Stimulated activated CD4-positive, alpha-beta T cell treated with anti-CD3 and anti-CD28 coated beads, Interleukin-12 subunit alpha, Interleukin-12 subunit beta, amount 100 ng/mL, for 24 hours (primary cell): ENCODE results near the gene EFNA5.

Source experiments
- DNase-seq, 2 experiments: peaks; one replicate each; pipeline ENCODE4 v3.0.0-alpha.2; 2020; ENCODE audit warnings: low read depth in 2 of 2

The EFNA5 gene

GRCh38 chr5:107485184-107485583 is 185.6 kb downstream of the EFNA5 start:
- no peak for DNase-seq

GRCh38 chr5:107484281-107484680 is 186.5 kb downstream of the EFNA5 start:
- DNase-seq, result no peak

- no peak for DNase-seq
Observed at GRCh38 chr5:107483231-107484024, 187.3 kb downstream of the EFNA5 start.

GRCh38 chr5:107478068-107478641 is 192.6 kb downstream of the EFNA5 start:
- DNase-seq, result no peak

- DNase-seq, result no peak
Observed at GRCh38 chr5:107477492-107477891, 193.2 kb downstream of the EFNA5 start.

- DNase-seq, result no peak
Observed at GRCh38 chr5:107476783-107477182, 194.0 kb downstream of the EFNA5 start.

- DNase-seq, result no peak
Observed at GRCh38 chr5:107474716-107475489, 195.8 kb downstream of the EFNA5 start.

- DNase-seq, result no peak
Observed at GRCh38 chr5:107474361-107474715, 196.4 kb downstream of the EFNA5 start.

- no peak for DNase-seq
Observed at GRCh38 chr5:107472620-107473064, 198.1 kb downstream of the EFNA5 start.

- no peak for DNase-seq
Observed at GRCh38 chr5:107470295-107470582, 200.5 kb downstream of the EFNA5 start.

- DNase-seq, result no peak
Observed at GRCh38 chr5:107469485-107470294, 201.0 kb downstream of the EFNA5 start.

- DNase-seq, result no peak
Observed at GRCh38 chr5:107469064-107469463, 201.7 kb downstream of the EFNA5 start.

GRCh38 chr5:107468276-107468675 is 202.5 kb downstream of the EFNA5 start:
- DNase-seq, result no peak

- no peak for DNase-seq
Observed at GRCh38 chr5:107467137-107467932, 203.4 kb downstream of the EFNA5 start.

- no peak for DNase-seq
Observed at GRCh38 chr5:107466233-107466769, 204.4 kb downstream of the EFNA5 start.

- DNase-seq, result no peak
Observed at GRCh38 chr5:107464876-107465275, 205.9 kb downstream of the EFNA5 start.

- DNase-seq, result no peak
Observed at GRCh38 chr5:107464416-107464815, 206.3 kb downstream of the EFNA5 start.

- DNase-seq, result no peak
Observed at GRCh38 chr5:107463731-107464130, 207.0 kb downstream of the EFNA5 start.

- DNase-seq, result no peak
Observed at GRCh38 chr5:107461770-107462169, 209.0 kb downstream of the EFNA5 start.

GRCh38 chr5:107460789-107461188 is 209.9 kb downstream of the EFNA5 start:
- DNase-seq, result no peak

- DNase-seq, result no peak
Observed at GRCh38 chr5:107459605-107460004, 211.1 kb downstream of the EFNA5 start.
